ENCODE measurements around the gene PLPP2.
"Not testable (repeated sequence)": the region's sequence is repeated elsewhere in the genome, so short reads cannot be mapped to it uniquely, and the experiment has no call there.

Gene PLPP2

DNA sequence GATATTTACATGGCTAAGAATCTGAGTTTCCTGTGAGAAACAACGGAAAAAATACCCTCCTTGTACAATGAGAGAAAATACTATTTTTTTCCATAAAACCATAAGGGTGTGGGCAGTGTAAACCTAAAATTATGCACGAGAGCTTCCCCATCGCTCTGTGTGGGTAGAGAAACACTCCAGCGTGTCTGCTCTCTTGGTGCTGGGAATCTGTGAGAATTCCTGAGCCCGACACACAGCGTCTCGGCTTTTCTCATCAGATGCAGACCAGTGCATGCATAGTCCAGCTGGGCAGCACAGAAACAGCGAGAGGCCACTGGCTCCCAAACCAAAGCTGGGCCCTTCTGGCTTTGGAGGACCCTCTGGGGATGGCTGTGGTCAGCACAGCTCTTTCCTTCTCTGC, 12.0 kb downstream of the PLPP2 start:
- no peak for TF ChIP-seq GATA1 (IDR thresholded peaks at IDR 0.05; ENCODE audit: low read depth, low read length)
- TF ChIP-seq POLR2A (IDR thresholded peaks at IDR 0.05; ENCODE audit: low read length): no peak
- DNase-seq: no peak

DNA sequence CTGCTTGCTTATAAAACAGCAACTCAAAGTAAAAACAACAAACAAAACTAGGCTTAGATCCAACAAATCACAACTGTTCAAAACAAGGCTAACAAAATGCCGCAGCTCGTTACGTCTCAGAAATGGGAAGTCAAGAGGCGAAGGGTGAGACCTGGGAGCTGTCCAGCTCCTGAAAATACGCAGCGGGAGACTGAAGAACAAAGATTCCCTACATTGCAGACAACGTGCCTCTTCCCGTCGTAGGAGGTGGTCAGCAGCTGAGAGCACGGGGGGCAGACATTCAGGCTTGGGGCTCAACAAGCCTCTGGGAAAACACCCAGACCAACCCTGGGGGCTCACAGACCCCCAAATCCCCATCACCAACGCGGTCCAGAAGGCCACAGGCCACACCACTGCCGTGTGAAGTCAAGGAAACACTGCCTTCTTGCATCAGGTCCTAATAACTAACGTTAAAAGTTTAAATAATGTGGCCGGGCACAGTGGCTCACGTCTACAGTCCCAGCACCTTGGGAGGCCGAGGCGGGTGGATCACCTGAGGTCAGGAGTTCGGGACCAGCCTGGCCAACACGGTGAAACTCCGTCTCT, 13.5 kb downstream of the PLPP2 start:
- DNase-seq: no peak
- TF ChIP-seq POLR2A (IDR thresholded peaks at IDR 0.05; ENCODE audit: low read length) (no peak), GATA1 (IDR thresholded peaks at IDR 0.05; ENCODE audit: low read depth, low read length) (no peak)

- DNase-seq: no peak
- TF ChIP-seq GATA1 (IDR thresholded peaks at IDR 0.05; ENCODE audit: low read depth, low read length): no peak
- TF ChIP-seq POLR2A (IDR thresholded peaks at IDR 0.05; ENCODE audit: low read length): no peak
Observed at GRCh38 chr19:277131-277530, 14.1 kb downstream of the PLPP2 start.

DNA sequence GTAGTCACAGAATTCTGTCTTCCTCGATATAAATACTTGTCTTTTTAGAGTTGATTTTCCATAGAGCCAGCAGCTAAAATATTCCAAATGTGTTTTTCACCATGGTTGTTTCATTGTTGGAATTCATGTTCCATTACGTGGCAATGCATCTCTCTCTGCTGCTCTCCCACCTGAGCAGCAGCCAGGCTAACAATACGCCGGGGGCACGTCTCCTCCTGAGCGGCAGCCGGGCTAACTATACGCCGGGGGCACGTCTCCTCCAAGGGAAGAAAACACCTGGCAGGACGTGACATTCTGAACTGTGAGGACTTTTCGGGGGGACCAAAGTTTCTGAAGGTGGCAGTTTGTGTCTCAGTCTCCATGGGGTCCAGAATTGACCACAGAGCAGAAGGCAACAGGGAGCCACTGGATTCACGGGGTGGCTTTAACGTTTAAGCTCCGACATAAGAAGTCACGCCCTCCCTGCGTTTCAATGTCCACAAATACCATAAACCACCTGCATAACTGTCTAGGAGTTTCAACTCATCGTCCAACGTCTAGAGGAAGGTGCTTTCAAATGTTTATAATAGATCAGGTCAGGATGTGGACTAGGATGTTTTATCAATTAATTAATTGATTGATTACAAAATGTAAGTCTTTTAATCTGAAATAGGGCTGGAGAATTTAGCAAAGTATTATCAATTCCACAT, 15.1 kb downstream of the PLPP2 start:
- TF ChIP-seq GATA1 (IDR thresholded peaks at IDR 0.05; ENCODE audit: low read depth, low read length) (no peak), POLR2A (IDR thresholded peaks at IDR 0.05; ENCODE audit: low read length) (no peak)
- DNase-seq: no peak

- no peak for TF ChIP-seq POLR2A (IDR thresholded peaks at IDR 0.05; ENCODE audit: low read length)
- no peak for TF ChIP-seq GATA1 (IDR thresholded peaks at IDR 0.05; ENCODE audit: low read depth, low read length)
- no peak for DNase-seq
Observed at GRCh38 chr19:275000-275399, 16.2 kb downstream of the PLPP2 start.

DNA sequence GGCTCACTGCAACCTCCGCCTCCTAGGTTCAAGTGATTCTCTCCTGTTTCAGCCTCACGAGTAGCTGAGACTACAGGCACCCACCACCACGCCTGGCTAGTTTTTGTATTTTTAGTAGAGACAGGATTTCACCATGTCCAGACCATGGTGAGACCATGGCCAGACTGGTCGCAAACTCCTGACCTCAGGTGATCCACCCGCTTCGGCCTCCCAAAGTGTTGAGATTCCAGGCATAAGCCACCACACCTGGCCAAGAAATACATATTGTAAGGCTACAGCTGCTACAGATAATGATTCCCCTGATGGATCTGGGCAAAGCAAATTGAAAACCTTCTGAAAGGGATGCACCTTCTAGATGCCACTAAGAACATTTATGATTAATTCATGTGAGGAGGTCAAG, 17.8 kb downstream of the PLPP2 start:
- TF ChIP-seq GATA1 (IDR thresholded peaks at IDR 0.05; ENCODE audit: low read depth, low read length): no peak
- no peak for TF ChIP-seq POLR2A (IDR thresholded peaks at IDR 0.05; ENCODE audit: low read length)
- no peak for DNase-seq

- TF ChIP-seq GATA1 (IDR thresholded peaks at IDR 0.05; ENCODE audit: low read depth, low read length): no peak
- no peak for TF ChIP-seq POLR2A (IDR thresholded peaks at IDR 0.05; ENCODE audit: low read length)
- no peak for DNase-seq
Observed at GRCh38 chr19:271856-272255, 19.3 kb downstream of the PLPP2 start.

DNA sequence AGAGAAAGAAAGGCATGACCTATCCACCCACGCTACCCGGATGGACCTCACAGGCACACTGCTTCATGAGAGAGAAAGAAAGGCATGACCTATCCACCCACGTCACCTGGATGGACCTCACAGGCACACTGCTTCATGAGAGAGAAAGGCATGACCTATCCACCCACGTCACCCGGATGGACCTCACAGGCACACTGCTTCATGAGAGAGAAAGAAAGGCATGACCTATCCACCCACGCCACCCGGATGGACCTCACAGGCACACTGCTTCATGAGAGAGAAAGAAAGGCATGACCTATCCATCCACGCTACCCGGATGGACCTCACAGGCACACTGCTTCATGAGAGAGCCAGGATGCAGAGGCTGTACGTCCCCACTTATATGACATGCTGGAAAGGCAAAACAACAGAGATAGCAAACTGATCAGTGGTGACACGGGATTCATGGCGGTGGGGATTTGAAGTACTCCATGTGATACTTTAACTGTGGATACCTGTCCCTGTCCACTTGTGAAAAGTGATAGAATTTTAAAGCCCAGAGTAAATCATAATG, 20.4 kb downstream of the PLPP2 start:
- DNase-seq: not testable (repeated sequence)

DNA sequence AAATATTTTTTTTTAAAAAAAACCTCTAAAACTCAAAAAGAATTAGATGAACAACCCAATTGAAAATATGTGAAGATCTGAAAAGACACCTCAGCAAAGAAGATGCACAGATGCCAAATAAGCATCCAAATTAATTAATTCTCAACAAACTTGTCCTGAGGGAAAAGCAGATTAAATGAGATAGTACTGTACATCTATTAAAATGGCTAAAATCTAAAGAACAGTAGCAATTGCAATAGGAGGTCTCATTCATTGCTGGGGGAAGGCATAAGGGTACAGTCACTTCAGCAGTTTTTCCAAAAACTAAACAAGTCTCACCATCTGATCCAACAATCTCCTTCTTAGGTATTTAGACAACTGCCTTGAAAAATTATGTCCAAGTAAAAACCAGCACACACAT, 22.0 kb downstream of the PLPP2 start:
- TF ChIP-seq GATA1 (IDR thresholded peaks at IDR 0.05; ENCODE audit: low read depth, low read length) (no peak), POLR2A (IDR thresholded peaks at IDR 0.05; ENCODE audit: low read length) (no peak)
- DNase-seq: no peak

- TF ChIP-seq POLR2A (IDR thresholded peaks at IDR 0.05; ENCODE audit: low read length) (no peak), GATA1 (IDR thresholded peaks at IDR 0.05; ENCODE audit: low read depth, low read length) (no peak)
- DNase-seq: no peak
Observed at GRCh38 chr19:262125-262524, 29.1 kb downstream of the PLPP2 start.

DNA sequence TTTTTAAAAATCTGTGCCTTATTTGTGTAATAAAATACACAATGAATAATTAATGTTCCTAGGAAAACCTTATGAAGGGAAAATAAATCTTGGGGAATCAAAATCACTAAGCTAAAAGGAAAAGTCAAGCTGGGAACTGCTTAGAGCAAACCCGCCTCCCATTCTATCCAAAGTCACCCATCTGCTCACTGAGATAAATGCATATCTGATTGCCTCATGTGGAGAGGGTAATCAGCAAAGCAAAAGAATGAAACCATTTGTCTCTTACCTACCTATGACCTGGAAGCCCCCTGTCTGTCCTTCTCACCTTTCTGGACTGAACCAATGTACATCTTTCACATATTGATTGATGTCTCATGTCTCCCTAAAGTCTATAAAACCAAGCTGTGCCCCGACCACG, 34.4 kb downstream of the PLPP2 start:
- not testable (repeated sequence) for DNase-seq

GRCh38 chr19:252421-253186, 38.6 kb downstream of the PLPP2 start:
- not testable (repeated sequence) for DNase-seq

DNA sequence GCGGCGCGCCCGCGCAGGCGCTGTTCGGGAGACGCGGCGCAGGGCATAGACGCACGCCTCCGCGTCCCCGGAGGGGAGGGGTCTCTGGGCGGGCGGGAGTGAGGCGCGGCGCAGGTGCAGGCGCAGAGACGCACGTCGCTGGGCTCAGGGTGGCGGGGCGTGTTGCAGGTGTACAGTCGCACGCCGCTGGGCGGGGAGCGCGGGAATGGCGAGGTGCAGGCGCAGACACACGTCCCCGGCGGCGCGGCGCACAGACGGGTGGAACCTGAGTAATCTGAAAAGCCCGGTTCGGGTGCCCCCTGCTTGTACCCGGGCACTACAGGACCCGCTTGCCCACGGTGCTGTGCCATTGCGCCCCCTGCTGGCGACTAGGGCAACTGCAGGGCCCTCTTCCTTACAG, 44.7 kb downstream of the PLPP2 start:
- no peak for DNase-seq
- TF ChIP-seq POLR2A (IDR thresholded peaks at IDR 0.05; ENCODE audit: low read length) (no peak), GATA1 (IDR thresholded peaks at IDR 0.05; ENCODE audit: low read depth, low read length) (no peak)

DNA sequence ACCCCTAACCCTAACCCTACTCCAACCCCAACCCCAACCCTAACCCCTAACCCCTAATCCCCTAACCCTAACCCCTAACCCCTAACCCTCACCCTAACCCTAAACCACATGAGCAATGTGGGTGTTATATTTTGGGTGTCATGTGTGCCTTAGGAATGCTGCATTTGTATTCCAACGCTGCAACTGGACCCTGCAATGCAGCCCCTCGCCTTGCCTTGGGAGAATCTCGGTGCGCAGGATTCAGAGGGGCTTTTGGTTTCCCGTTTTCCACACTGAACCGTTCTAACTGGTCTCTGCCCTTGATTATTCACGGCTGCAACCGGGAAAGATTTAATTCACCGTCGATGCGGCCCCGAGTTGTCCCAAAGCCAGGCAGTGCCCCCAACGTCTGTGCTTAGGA, 45.3 kb downstream of the PLPP2 start:
- DNase-seq: not testable (repeated sequence)

- TF ChIP-seq POLR2A (IDR thresholded peaks at IDR 0.05; ENCODE audit: low read length) (no peak), GATA1 (IDR thresholded peaks at IDR 0.05; ENCODE audit: low read depth, low read length) (no peak)
Observed at GRCh38 chr19:245457-245856, 45.7 kb downstream of the PLPP2 start.

More at GRCh38 chr19:245457-245856, 45.7 kb downstream of the PLPP2 start:
- no peak for DNase-seq

Measured in erythroblast (primary cell).